ENCODE results near the gene ERVH48-1. TPM values are rescaled to one million over a fixed set of nuclear protein-coding genes. Genes with fewer than 3 reads are reported as not detected.
A peak's percentile ranks its signal among the peaks of the same experiment; 100 is the strongest.
"Not testable (repeated sequence)": the region's sequence is repeated elsewhere in the genome, so short reads cannot be mapped to it uniquely, and the experiment has no call there.

ERVH48-1 gene
- total RNA-seq, 2 experiments from 2014 or later, result 0.18 to 0.29 TPM

DNA sequence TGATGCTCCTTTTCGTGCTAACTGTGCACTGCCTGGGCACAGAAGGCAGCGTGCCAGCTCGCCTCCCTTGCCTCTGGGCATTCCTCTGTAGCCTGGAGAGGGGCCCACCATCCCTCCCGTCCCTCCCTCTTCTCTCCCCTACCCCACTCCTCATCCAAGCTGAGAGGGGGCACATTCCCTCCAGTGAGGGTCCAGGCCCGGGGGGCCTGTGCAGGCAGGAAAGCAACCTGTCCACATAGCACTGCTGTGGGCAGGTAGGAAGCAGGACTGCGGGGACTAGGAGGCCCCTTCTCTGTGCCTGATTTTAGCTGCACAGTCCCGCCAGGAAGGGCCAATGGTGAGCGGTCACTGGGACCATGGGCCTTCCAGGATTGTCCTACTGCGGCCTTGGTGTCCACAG lies 38.7 kb upstream of the ERVH48-1 start:
- no peak for DNase-seq
- no peak overlapping the region for H3K4me3 Mint-ChIP-seq
- no peaks in the 10 kb centered on the region for H3K36me3 Mint-ChIP-seq (ENCODE audit: low read depth)
- no peak overlapping the region for H3K27ac Mint-ChIP-seq
- H3K4me1 Mint-ChIP-seq (ENCODE audit: low read depth), result no peaks in the 10 kb centered on the region
- no peak for ATAC-seq
- CTCF ChIA-PET, result no interaction called here
- TF ChIP-seq, protein P1, sequence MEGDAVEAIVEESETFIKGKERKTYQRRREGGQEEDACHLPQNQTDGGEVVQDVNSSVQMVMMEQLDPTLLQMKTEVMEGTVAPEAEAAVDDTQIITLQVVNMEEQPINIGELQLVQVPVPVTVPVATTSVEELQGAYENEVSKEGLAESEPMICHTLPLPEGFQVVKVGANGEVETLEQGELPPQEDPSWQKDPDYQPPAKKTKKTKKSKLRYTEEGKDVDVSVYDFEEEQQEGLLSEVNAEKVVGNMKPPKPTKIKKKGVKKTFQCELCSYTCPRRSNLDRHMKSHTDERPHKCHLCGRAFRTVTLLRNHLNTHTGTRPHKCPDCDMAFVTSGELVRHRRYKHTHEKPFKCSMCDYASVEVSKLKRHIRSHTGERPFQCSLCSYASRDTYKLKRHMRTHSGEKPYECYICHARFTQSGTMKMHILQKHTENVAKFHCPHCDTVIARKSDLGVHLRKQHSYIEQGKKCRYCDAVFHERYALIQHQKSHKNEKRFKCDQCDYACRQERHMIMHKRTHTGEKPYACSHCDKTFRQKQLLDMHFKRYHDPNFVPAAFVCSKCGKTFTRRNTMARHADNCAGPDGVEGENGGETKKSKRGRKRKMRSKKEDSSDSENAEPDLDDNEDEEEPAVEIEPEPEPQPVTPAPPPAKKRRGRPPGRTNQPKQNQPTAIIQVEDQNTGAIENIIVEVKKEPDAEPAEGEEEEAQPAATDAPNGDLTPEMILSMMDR (IDR thresholded peaks at IDR 0.05), result no peak
- POLR2A ChIA-PET, result no interaction called here
- H3K27me3 Mint-ChIP-seq, result no peaks in the 10 kb centered on the region
- intact Hi-C loops (cut with micrococcal nuclease), result no loop called here
- no peaks in the 10 kb centered on the region for H3K9me3 Mint-ChIP-seq

DNA sequence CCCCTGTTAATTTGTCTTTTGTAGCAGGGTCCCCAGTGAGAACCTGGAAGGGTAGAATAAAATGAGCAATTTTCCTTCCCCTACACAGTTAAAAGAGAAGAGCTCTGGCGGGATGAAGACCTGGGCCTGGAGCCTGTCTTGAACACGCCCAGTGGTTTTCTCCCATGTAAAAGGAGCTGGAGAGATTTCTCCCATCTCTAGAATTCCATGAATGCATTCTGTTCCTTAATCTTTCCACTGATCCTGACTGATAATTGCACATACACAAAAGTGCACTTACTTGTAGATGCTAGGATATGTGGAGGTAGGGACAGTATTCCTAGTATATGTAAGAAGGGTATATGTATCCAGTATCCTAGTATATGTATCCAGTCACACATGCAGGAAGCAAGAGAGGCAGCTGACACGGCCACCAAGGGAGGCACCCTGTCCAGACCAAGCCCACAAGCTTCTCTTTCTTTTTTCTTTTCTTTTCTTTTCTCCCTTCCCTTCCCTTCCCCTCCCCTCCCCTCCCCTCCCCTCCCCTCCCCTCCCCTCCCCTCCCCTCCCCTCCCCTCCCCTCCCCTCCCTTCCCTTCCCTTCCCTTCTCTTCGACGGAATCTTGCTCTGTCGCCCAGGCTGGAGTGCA lies 37.1 kb upstream of the ERVH48-1 start:
- H3K4me3 Mint-ChIP-seq, result no peak overlapping the region
- no peak overlapping the region for H3K27ac Mint-ChIP-seq
- intact Hi-C loops (cut with micrococcal nuclease), result no loop called here
- no peaks in the 10 kb centered on the region for H3K27me3 Mint-ChIP-seq
- DNase-seq, result no peak
- H3K36me3 Mint-ChIP-seq (ENCODE audit: low read depth), result no peaks in the 10 kb centered on the region
- no peaks in the 10 kb centered on the region for H3K4me1 Mint-ChIP-seq (ENCODE audit: low read depth)
- ChIA-PET CTCF (no interaction called here), POLR2A (interaction anchor here (1.5 kb wide), 1 partner anchor 11 kb away, joined by 4 read pairs; no protein-coding TSS in a partner anchor)
- TF ChIP-seq, protein P1 (IDR thresholded peaks at IDR 0.05), result no peak
- ATAC-seq, result no peak
- H3K9me3 Mint-ChIP-seq, result no peaks in the 10 kb centered on the region

- no peak for ATAC-seq
- intact Hi-C loops (cut with micrococcal nuclease), result no loop called here
- no peaks in the 10 kb centered on the region for H3K36me3 Mint-ChIP-seq (ENCODE audit: low read depth)
- no peak overlapping the region for H3K27ac Mint-ChIP-seq
- no peak for DNase-seq
- TF ChIP-seq, protein P1 (IDR thresholded peaks at IDR 0.05), result no peak
- H3K4me3 Mint-ChIP-seq, result no peak overlapping the region
- H3K27me3 Mint-ChIP-seq, result no peaks in the 10 kb centered on the region
- H3K4me1 Mint-ChIP-seq (ENCODE audit: low read depth), result no peaks in the 10 kb centered on the region
- H3K9me3 Mint-ChIP-seq, result no peaks in the 10 kb centered on the region
- CTCF ChIA-PET, result no interaction called here
- POLR2A ChIA-PET, result no interaction called here
These were observed 34.3 kb upstream of the ERVH48-1 start for GRCh38 chr21:42959728-42960127.

GRCh38 chr21:42958122-42958521 lies 32.7 kb upstream of the ERVH48-1 start:
- H3K27ac Mint-ChIP-seq, CTCF ChIA-PET: not testable (repeated sequence)

DNA sequence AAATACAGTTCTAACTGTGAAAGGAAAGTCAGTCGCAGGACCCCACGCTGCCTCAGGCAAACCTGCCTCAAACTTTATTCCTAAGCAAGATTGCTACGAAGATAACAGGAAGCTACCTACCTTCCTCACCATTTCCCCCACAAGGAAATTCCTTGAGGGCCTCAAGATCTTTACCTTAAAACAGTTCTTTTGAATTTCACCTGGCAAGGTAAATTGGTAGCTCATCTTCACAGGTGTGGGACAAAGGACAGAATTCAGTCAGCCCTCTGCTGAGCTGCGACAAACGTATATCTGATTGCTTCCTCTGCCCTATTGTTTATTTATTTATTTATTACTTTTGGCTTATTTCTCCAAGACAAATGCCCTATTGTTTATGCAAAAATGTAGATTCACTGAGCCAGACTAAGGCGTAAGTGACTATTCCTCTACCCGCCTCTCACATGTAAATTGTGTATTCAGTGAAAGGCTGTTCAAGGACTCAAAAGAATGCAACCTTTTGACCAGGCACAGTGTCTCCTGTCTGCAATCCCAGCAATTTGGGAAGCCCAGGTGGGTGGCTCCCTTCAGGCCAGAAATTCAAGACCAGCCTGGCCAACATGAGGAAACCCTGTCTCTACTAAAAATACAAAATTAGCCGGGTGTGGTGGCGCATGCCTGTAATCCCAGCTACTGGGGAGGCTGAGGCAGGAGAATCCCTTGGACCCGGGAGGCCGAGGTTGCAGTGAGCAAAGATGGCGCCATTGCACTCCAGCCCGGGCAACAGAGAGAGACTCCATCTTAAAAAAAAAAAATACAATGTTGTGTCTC lies 31.6 kb upstream of the ERVH48-1 start:
- CTCF ChIA-PET, result no interaction called here
- intact Hi-C loops (cut with micrococcal nuclease), result no loop called here
- ATAC-seq, result peak; percentile 95
- Mint-ChIP-seq H3K4me3 (no peak overlapping the region), H3K4me1 (ENCODE audit: low read depth) (no peaks in the 10 kb centered on the region), H3K36me3 (ENCODE audit: low read depth) (no peaks in the 10 kb centered on the region), H3K27ac (no peak overlapping the region), H3K27me3 (no peaks in the 10 kb centered on the region), H3K9me3 (no peaks in the 10 kb centered on the region)
- DNase-seq, result no peak
- TF ChIP-seq, protein P1 (IDR thresholded peaks at IDR 0.05), result no peak
- POLR2A ChIA-PET, result no interaction called here

More at GRCh38 chr21:42958122-42958521, 32.7 kb upstream of the ERVH48-1 start:
- POLR2A ChIA-PET; intact Hi-C loops (cut with micrococcal nuclease); H3K27me3 Mint-ChIP-seq; H3K4me1 Mint-ChIP-seq (ENCODE audit: low read depth); DNase-seq; H3K9me3 Mint-ChIP-seq; H3K36me3 Mint-ChIP-seq (ENCODE audit: low read depth); H3K4me3 Mint-ChIP-seq; ATAC-seq: not testable (repeated sequence)

- ATAC-seq; H3K9me3 Mint-ChIP-seq; H3K36me3 Mint-ChIP-seq (ENCODE audit: low read depth); CTCF ChIA-PET; intact Hi-C loops (cut with micrococcal nuclease); H3K27ac Mint-ChIP-seq; DNase-seq; H3K4me1 Mint-ChIP-seq (ENCODE audit: low read depth); POLR2A ChIA-PET; H3K4me3 Mint-ChIP-seq; H3K27me3 Mint-ChIP-seq: not testable (repeated sequence)
These were observed 25.8 kb upstream of the ERVH48-1 start for GRCh38 chr21:42951193-42951592.

DNA sequence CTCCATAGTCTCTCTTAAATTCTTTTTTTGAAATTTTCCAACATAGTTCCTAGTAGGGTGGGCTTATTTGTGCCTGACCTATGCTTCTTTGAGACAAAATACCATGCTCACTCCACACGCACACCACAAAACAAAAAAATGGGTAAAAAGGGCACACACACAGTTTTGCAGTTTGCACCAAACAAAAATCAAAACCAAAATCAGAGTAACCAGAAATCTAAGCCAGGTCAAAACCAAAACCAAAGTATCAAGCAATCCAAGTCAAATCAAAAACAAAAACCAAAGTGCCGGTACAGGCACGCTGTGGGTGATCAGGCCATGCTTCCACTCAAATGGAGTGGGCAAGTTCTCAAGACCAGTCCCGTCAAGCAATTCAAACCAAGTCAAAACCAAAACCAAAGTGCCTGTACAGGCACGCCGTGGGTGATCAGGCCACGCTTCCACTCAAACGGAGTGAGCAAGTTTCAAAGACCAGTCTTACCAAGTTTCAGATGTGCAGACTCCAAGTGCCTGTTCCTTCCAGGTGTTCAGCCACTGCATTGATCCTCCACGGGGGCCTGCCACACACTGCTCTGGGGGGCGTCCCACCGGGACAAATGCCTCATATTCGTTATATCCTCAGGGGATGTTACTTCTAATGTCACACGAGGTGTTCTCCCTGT lies 23.8 kb upstream of the ERVH48-1 start:
- ATAC-seq; DNase-seq; H3K4me1 Mint-ChIP-seq (ENCODE audit: low read depth); POLR2A ChIA-PET; intact Hi-C loops (cut with micrococcal nuclease); H3K27me3 Mint-ChIP-seq; H3K36me3 Mint-ChIP-seq (ENCODE audit: low read depth); H3K9me3 Mint-ChIP-seq; H3K27ac Mint-ChIP-seq; CTCF ChIA-PET; H3K4me3 Mint-ChIP-seq: not testable (repeated sequence)
